Activated T-cell treated with anti-CD3 and anti-CD28 coated beads, Interleukin-2, amount 50 U/mL, for 1 hour (primary cell): Measurements from ENCODE around the gene ECSCR.
"Not testable (repeated sequence)": the region's sequence is repeated elsewhere in the genome, so short reads cannot be mapped to it uniquely, and the experiment has no call there.

ENCODE experiments used
- DNase-seq: peaks from one replicate; pipeline ENCODE4 v3.0.0-alpha.2; 2020

Gene ECSCR

GRCh38 chr5:139462586-139463276, at the start of gene ECSCR:
ECSCR (minus strand) TSS chr5:139462743; CDS start chr5:139462670, 73 bp downstream.
- no peak for DNase-seq

GRCh38 chr5:139504722-139505121, 42.2 kb upstream of the ECSCR start:
- not testable (repeated sequence) for DNase-seq

GRCh38 chr5:139503879-139504278, 41.3 kb upstream of the ECSCR start:
- DNase-seq: not testable (repeated sequence)

GRCh38 chr5:139503036-139503817, 40.7 kb upstream of the ECSCR start:
- not testable (repeated sequence) for DNase-seq

GRCh38 chr5:139501381-139501780, 38.8 kb upstream of the ECSCR start:
- DNase-seq: no peak

- DNase-seq: no peak
These were observed 33.3 kb upstream of the ECSCR start for GRCh38 chr5:139495638-139496435.

- DNase-seq: no peak
These were observed 32.3 kb upstream of the ECSCR start for GRCh38 chr5:139494832-139495231.

- DNase-seq: no peak
These were observed 31.7 kb upstream of the ECSCR start for GRCh38 chr5:139494256-139494655.

- DNase-seq: no peak
These were observed 30.2 kb upstream of the ECSCR start for GRCh38 chr5:139492700-139493192.

- DNase-seq: no peak
These were observed 25.7 kb upstream of the ECSCR start for GRCh38 chr5:139488260-139488659.

GRCh38 chr5:139486201-139486600, 23.7 kb upstream of the ECSCR start:
- DNase-seq: no peak

GRCh38 chr5:139482890-139483208, 20.3 kb upstream of the ECSCR start:
- not testable (repeated sequence) for DNase-seq

GRCh38 chr5:139482050-139482889, 19.7 kb upstream of the ECSCR start, which contains the start of gene STING1:
STING1 (minus strand) TSS chr5:139482758; CDS start chr5:139481704, 1,054 bp downstream.
- DNase-seq: peak; percentile 63

GRCh38 chr5:139481580-139482049, 19.1 kb upstream of the ECSCR start:
- DNase-seq: peak; percentile 46

- DNase-seq: peak; percentile 54
These were observed 18.6 kb upstream of the ECSCR start for GRCh38 chr5:139481122-139481533.

GRCh38 chr5:139479729-139480128, 17.2 kb upstream of the ECSCR start:
- not testable (repeated sequence) for DNase-seq

GRCh38 chr5:139478657-139479423, 16.3 kb upstream of the ECSCR start:
- DNase-seq: not testable (repeated sequence)

GRCh38 chr5:139475865-139476617, 13.5 kb upstream of the ECSCR start:
- DNase-seq: no peak

- no peak for DNase-seq
These were observed 12.6 kb upstream of the ECSCR start for GRCh38 chr5:139474890-139475791.
